ENCODE data around the gene GEN1. TPM values are rescaled to one million over a fixed set of nuclear protein-coding genes. Genes with fewer than 3 reads are reported as not detected.
A peak's percentile ranks its signal among the peaks of the same experiment; 100 is the strongest.

The GEN1 gene
- total and polyA plus RNA-seq, 2 of the 13 experiments (the other 11 are each of a cell fraction or from before 2014, with no cell fraction given), result 9.9 to 27.1 TPM

- TF ChIP-seq MEIS2 (CRISPR knock-in tag; IDR thresholded peaks at IDR 0.05) (no peak), PCBP2 (optimal IDR thresholded peaks at IDR 0.05; ENCODE audit: low read depth, low read length, poor library complexity, severe bottlenecking) (no peak), RFXANK (CRISPR knock-in tag; IDR thresholded peaks at IDR 0.05) (no peak), MIXL1 (CRISPR knock-in tag; IDR thresholded peaks at IDR 0.05) (0 out of 2 replicates have a peak, but pooled peaks have one; percentile 26), DR1 (CRISPR knock-in tag; IDR thresholded peaks at IDR 0.05) (no peak), SAP130 (CRISPR knock-in tag; IDR thresholded peaks at IDR 0.05; ENCODE audit: low read depth) (peak; percentile 62), MBNL3 (CRISPR knock-in tag; conservative IDR thresholded peaks at IDR 0.05) (no peak), SOX13 (IDR thresholded peaks at IDR 0.05) (no peak), SOX13 (CRISPR knock-in tag; conservative IDR thresholded peaks at IDR 0.05 in 1 of 2, IDR thresholded peaks at IDR 0.05 in 1 of 2) (peak in 1 of 2 experiments; percentile 36; a peak in 1 of 4 replicates), ZNF691 (CRISPR knock-in tag; IDR thresholded peaks at IDR 0.05; ENCODE audit: borderline replicate concordance, low read depth) (no peak), ZNF614 (CRISPR knock-in tag; IDR thresholded peaks at IDR 0.05; ENCODE audit: borderline replicate concordance) (0 out of 2 replicates have a peak, but pooled peaks have one; percentile 65), CEBPB (IDR thresholded peaks at IDR 0.05; ENCODE audit: borderline replicate concordance, low read depth, low read length) (no peak), GLMP (CRISPR knock-in tag; IDR thresholded peaks at IDR 0.05; ENCODE audit: borderline replicate concordance) (no peak), ELF1 (CRISPR knock-in tag; IDR thresholded peaks at IDR 0.05) (peak; percentile 78), KDM6A (CRISPR knock-in tag; IDR thresholded peaks at IDR 0.05; ENCODE audit: low read depth) (peak; percentile 74), STAG1 (CRISPR knock-in tag; IDR thresholded peaks at IDR 0.05) (peak; percentile 29; the same call in 1 of the 2 replicates), TAF15 (IDR thresholded peaks at IDR 0.05; ENCODE audit: low read depth, low read length, poor library complexity, severe bottlenecking) (no peak), ZNF766 (CRISPR knock-in tag; IDR thresholded peaks at IDR 0.05; ENCODE audit: borderline replicate concordance) (no peak), ZFYVE20 (CRISPR knock-in tag; IDR thresholded peaks at IDR 0.05; ENCODE audit: borderline replicate concordance, low read depth) (no peak), SNRNP70 (IDR thresholded peaks at IDR 0.05; ENCODE audit: low read depth, low read length) (no peak), ZNF235 (CRISPR knock-in tag; IDR thresholded peaks at IDR 0.05; ENCODE audit: borderline replicate concordance) (no peak), SNAI1 (CRISPR knock-in tag; IDR thresholded peaks at IDR 0.05; ENCODE audit: borderline replicate concordance) (no peak), CTCF (CRISPR knock-in tag; IDR thresholded peaks at IDR 0.05) (peak; percentile 58), KAT8 (CRISPR knock-in tag; IDR thresholded peaks at IDR 0.05) (peak; percentile 74), ZNF30 (CRISPR knock-in tag; IDR thresholded peaks at IDR 0.05) (no peak), SOX5 (CRISPR knock-in tag; IDR thresholded peaks at IDR 0.05; ENCODE audit: borderline replicate concordance) (peak; percentile 27; the same call in 1 of the 2 replicates), ZNF567 (CRISPR knock-in tag; IDR thresholded peaks at IDR 0.05; ENCODE audit: borderline replicate concordance) (no peak), IRF9 (CRISPR knock-in tag; IDR thresholded peaks at IDR 0.05; ENCODE audit: borderline replicate concordance) (no peak), ZNF264 (CRISPR knock-in tag; IDR thresholded peaks at IDR 0.05) (0 out of 2 replicates have a peak, but pooled peaks have one; percentile 27)
Observed at GRCh38 chr2:17757321-17757720, 3.4 kb downstream of the GEN1 start (continued).

Data from HepG2 (cell line).